ENCODE data around the gene CITED2. TPM values are rescaled to one million over a fixed set of nuclear protein-coding genes. Genes with fewer than 3 reads are reported as not detected.
"Not testable (repeated sequence)": the region's sequence is repeated elsewhere in the genome, so short reads cannot be mapped to it uniquely, and the experiment has no call there.

CITED2 gene
- total and polyA plus RNA-seq, 2 donors = 26.3 to 36.2 TPM

- DNase-seq (ENCODE audit: low read depth in 6 of 9, low spot score in 9 of 9) = peak in 1 of 9 donors; percentile 38
- H3K4me3 ChIP-seq (ENCODE audit: low read length in 2 of 2) = no peak overlapping the region
- 14% methylated on average over 5 of the region's 5 CpGs for WGBS
- H3K4me1 ChIP-seq (ENCODE audit: control insufficient read depth in 2 of 2, insufficient read depth in 2 of 2, low read length in 2 of 2) = peaks cover 7 to 29% of the 10 kb centered on the region in 2 donors
- no peaks in the 10 kb centered on the region for H3K27me3 ChIP-seq (ENCODE audit: control insufficient read depth in 2 of 2, insufficient read depth in 1 of 2, low read length in 1 of 2)
- H3K27ac ChIP-seq (ENCODE audit: low read depth in 1 of 2, low read length in 1 of 2) = peak overlapping the region in 1 of 2 donors; percentile 68
- no peaks in the 10 kb centered on the region for H3K36me3 ChIP-seq (ENCODE audit: control insufficient read depth in 2 of 2, insufficient read depth in 2 of 2, low read length in 1 of 2)
- peaks cover 0 to 7% of the 10 kb centered on the region in 2 donors for H3K9me3 ChIP-seq (ENCODE audit: control insufficient read depth in 2 of 2, insufficient read depth in 1 of 2, low read length in 1 of 2)
These were observed 4.0 kb downstream of the CITED2 start for GRCh38 chr6:139370283-139370998.

GRCh38 chr6:139369568-139370282 lies 4.7 kb downstream of the CITED2 start:
- peak in 2 of 9 donors; percentile 28 to 59 for DNase-seq (ENCODE audit: low read depth in 6 of 9, low spot score in 9 of 9)
- Histone ChIP-seq H3K9me3 (ENCODE audit: control insufficient read depth in 2 of 2, insufficient read depth in 1 of 2, low read length in 1 of 2) (peaks cover 0 to 4% of the 10 kb centered on the region in 2 donors), H3K27me3 (ENCODE audit: control insufficient read depth in 2 of 2, insufficient read depth in 1 of 2, low read length in 1 of 2) (no peaks in the 10 kb centered on the region), H3K4me3 (ENCODE audit: low read length in 2 of 2) (no peak overlapping the region), H3K4me1 (ENCODE audit: control insufficient read depth in 2 of 2, insufficient read depth in 2 of 2, low read length in 2 of 2) (peaks cover 7 to 22% of the 10 kb centered on the region in 2 donors), H3K27ac (ENCODE audit: low read depth in 1 of 2, low read length in 1 of 2) (peak overlapping the region in 1 of 2 donors; percentile 68), H3K36me3 (ENCODE audit: control insufficient read depth in 2 of 2, insufficient read depth in 2 of 2, low read length in 1 of 2) (no peaks in the 10 kb centered on the region)
- WGBS = 19% methylated on average over 9 of the region's 9 CpGs

- no peak overlapping the region for H3K27ac ChIP-seq (ENCODE audit: low read depth in 1 of 2, low read length in 1 of 2)
- no peak overlapping the region for H3K4me3 ChIP-seq (ENCODE audit: low read length in 2 of 2)
- DNase-seq (ENCODE audit: low read depth in 6 of 9, low spot score in 9 of 9) = no peak
- no peaks in the 10 kb centered on the region for H3K36me3 ChIP-seq (ENCODE audit: control insufficient read depth in 2 of 2, insufficient read depth in 2 of 2, low read length in 1 of 2)
- H3K9me3 ChIP-seq (ENCODE audit: control insufficient read depth in 2 of 2, insufficient read depth in 1 of 2, low read length in 1 of 2) = peaks cover 0 to 1% of the 10 kb centered on the region in 2 donors
- peaks cover 7 to 24% of the 10 kb centered on the region in 2 donors for H3K4me1 ChIP-seq (ENCODE audit: control insufficient read depth in 2 of 2, insufficient read depth in 2 of 2, low read length in 2 of 2)
- no peaks in the 10 kb centered on the region for H3K27me3 ChIP-seq (ENCODE audit: control insufficient read depth in 2 of 2, insufficient read depth in 1 of 2, low read length in 1 of 2)
- 94% methylated on average over 2 of the region's 2 CpGs for WGBS
These were observed 5.4 kb downstream of the CITED2 start for GRCh38 chr6:139369068-139369467.

GRCh38 chr6:139368661-139369060 lies 5.8 kb downstream of the CITED2 start:
- Histone ChIP-seq H3K27ac (ENCODE audit: low read depth in 1 of 2, low read length in 1 of 2) (no peak overlapping the region), H3K36me3 (ENCODE audit: control insufficient read depth in 2 of 2, insufficient read depth in 2 of 2, low read length in 1 of 2) (no peaks in the 10 kb centered on the region), H3K4me3 (ENCODE audit: low read length in 2 of 2) (no peak overlapping the region), H3K27me3 (ENCODE audit: control insufficient read depth in 2 of 2, insufficient read depth in 1 of 2, low read length in 1 of 2) (no peaks in the 10 kb centered on the region), H3K4me1 (ENCODE audit: control insufficient read depth in 2 of 2, insufficient read depth in 2 of 2, low read length in 2 of 2) (peaks cover 7 to 24% of the 10 kb centered on the region in 2 donors), H3K9me3 (ENCODE audit: control insufficient read depth in 2 of 2, insufficient read depth in 1 of 2, low read length in 1 of 2) (no peaks in the 10 kb centered on the region)
- 95% methylated on average over 1 of the region's 1 CpG for WGBS
- no peak for DNase-seq (ENCODE audit: low read depth in 6 of 9, low spot score in 9 of 9)

GRCh38 chr6:139367810-139368351 lies 6.6 kb downstream of the CITED2 start:
- no peak overlapping the region for H3K27ac ChIP-seq (ENCODE audit: low read depth in 1 of 2, low read length in 1 of 2)
- 63% methylated on average over 8 of the region's 8 CpGs for WGBS
- no peak for DNase-seq (ENCODE audit: low read depth in 6 of 9, low spot score in 9 of 9)
- H3K27me3 ChIP-seq (ENCODE audit: control insufficient read depth in 2 of 2, insufficient read depth in 1 of 2, low read length in 1 of 2) = no peaks in the 10 kb centered on the region
- no peaks in the 10 kb centered on the region for H3K36me3 ChIP-seq (ENCODE audit: control insufficient read depth in 2 of 2, insufficient read depth in 2 of 2, low read length in 1 of 2)
- H3K4me1 ChIP-seq (ENCODE audit: control insufficient read depth in 2 of 2, insufficient read depth in 2 of 2, low read length in 2 of 2) = peaks cover 7 to 24% of the 10 kb centered on the region in 2 donors
- no peak overlapping the region for H3K4me3 ChIP-seq (ENCODE audit: low read length in 2 of 2)
- H3K9me3 ChIP-seq (ENCODE audit: control insufficient read depth in 2 of 2, insufficient read depth in 1 of 2, low read length in 1 of 2) = no peaks in the 10 kb centered on the region

GRCh38 chr6:139364982-139365379 lies 9.5 kb downstream of the CITED2 start:
- Histone ChIP-seq H3K4me3 (ENCODE audit: low read length in 2 of 2) (no peak overlapping the region), H3K27ac (ENCODE audit: low read depth in 1 of 2, low read length in 1 of 2) (no peak overlapping the region), H3K36me3 (ENCODE audit: control insufficient read depth in 2 of 2, insufficient read depth in 2 of 2, low read length in 1 of 2) (no peaks in the 10 kb centered on the region), H3K4me1 (ENCODE audit: control insufficient read depth in 2 of 2, insufficient read depth in 2 of 2, low read length in 2 of 2) (peaks cover 9 to 25% of the 10 kb centered on the region in 2 donors), H3K27me3 (ENCODE audit: control insufficient read depth in 2 of 2, insufficient read depth in 1 of 2, low read length in 1 of 2) (no peaks in the 10 kb centered on the region), H3K9me3 (ENCODE audit: control insufficient read depth in 2 of 2, insufficient read depth in 1 of 2, low read length in 1 of 2) (no peaks in the 10 kb centered on the region)
- 93% methylated on average over 3 of the region's 3 CpGs for WGBS
- DNase-seq (ENCODE audit: low read depth in 6 of 9, low spot score in 9 of 9) = no peak

GRCh38 chr6:139364302-139364981 lies 10.0 kb downstream of the CITED2 start:
- peak in 6 of 9 donors; percentile 51 to 79 (median 57) for DNase-seq (ENCODE audit: low read depth in 6 of 9, low spot score in 9 of 9)
- WGBS = 71% methylated on average over 4 of the region's 4 CpGs
- Histone ChIP-seq H3K4me3 (ENCODE audit: low read length in 2 of 2) (no peak overlapping the region), H3K9me3 (ENCODE audit: control insufficient read depth in 2 of 2, insufficient read depth in 1 of 2, low read length in 1 of 2) (no peaks in the 10 kb centered on the region), H3K4me1 (ENCODE audit: control insufficient read depth in 2 of 2, insufficient read depth in 2 of 2, low read length in 2 of 2) (peaks cover 6 to 22% of the 10 kb centered on the region in 2 donors), H3K27ac (ENCODE audit: low read depth in 1 of 2, low read length in 1 of 2) (no peak overlapping the region), H3K36me3 (ENCODE audit: control insufficient read depth in 2 of 2, insufficient read depth in 2 of 2, low read length in 1 of 2) (no peaks in the 10 kb centered on the region), H3K27me3 (ENCODE audit: control insufficient read depth in 2 of 2, insufficient read depth in 1 of 2, low read length in 1 of 2) (no peaks in the 10 kb centered on the region)

- not testable (repeated sequence) for DNase-seq (ENCODE audit: low read depth in 6 of 9, low spot score in 9 of 9); H3K27ac ChIP-seq (ENCODE audit: low read depth in 1 of 2, low read length in 1 of 2); H3K4me3 ChIP-seq (ENCODE audit: low read length in 2 of 2); H3K27me3 ChIP-seq (ENCODE audit: control insufficient read depth in 2 of 2, insufficient read depth in 1 of 2, low read length in 1 of 2); H3K36me3 ChIP-seq (ENCODE audit: control insufficient read depth in 2 of 2, insufficient read depth in 2 of 2, low read length in 1 of 2); H3K9me3 ChIP-seq (ENCODE audit: control insufficient read depth in 2 of 2, insufficient read depth in 1 of 2, low read length in 1 of 2)
- H3K4me1 ChIP-seq (ENCODE audit: control insufficient read depth in 2 of 2, insufficient read depth in 2 of 2, low read length in 2 of 2) = peaks cover 6 to 18% of the 10 kb centered on the region in 2 donors
- WGBS = 94% methylated on average over 5 of the region's 5 CpGs
These were observed 10.7 kb downstream of the CITED2 start for GRCh38 chr6:139363797-139364196.

All from thymus (tissue), 11 donors.